ENCODE data around the gene LIMCH1.
"Not testable (repeated sequence)": the region's sequence is repeated elsewhere in the genome, so short reads cannot be mapped to it uniquely, and the experiment has no call there.

The LIMCH1 gene

DNA sequence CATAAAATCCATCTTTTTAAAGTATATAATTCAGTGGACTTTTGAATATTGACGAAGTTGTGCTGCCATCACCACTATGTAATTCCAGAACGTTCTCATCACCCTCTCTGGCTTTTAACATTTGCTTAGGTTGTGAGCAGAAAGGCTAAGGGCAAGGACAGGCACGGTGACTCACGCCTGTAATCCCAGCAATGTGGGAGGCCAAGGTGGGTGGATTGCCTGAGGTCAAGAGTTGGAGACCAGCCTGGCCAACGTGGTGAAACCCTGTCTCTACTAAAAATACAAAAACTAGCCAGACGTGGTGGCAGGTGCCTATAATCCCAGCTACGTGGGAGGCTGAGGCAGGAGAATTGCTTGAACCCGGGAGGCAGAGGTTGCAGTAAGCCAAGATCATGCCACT is 199.5 kb downstream of the LIMCH1 start:
- DNase-seq, result not testable (repeated sequence)

DNA sequence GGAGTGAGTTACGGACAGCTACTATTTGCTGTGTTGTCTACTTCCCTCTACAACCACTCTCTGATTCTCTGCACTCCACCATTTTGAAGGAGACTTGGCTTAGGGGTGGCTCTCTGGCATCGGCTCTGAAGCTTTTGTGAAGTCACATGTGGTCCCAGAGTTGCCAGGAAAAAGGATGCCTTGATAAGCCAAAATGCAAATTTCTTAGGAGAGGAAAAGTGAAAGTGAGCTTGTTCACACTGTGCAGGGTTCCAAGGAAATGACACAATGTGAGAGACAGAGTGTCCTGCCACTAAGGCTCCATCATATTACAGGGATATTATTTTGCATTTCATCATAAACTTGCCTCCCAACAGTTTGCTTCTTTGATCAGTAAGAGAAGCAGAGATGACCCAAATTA is 203.4 kb downstream of the LIMCH1 start:
- DNase-seq, result no peak

DNA sequence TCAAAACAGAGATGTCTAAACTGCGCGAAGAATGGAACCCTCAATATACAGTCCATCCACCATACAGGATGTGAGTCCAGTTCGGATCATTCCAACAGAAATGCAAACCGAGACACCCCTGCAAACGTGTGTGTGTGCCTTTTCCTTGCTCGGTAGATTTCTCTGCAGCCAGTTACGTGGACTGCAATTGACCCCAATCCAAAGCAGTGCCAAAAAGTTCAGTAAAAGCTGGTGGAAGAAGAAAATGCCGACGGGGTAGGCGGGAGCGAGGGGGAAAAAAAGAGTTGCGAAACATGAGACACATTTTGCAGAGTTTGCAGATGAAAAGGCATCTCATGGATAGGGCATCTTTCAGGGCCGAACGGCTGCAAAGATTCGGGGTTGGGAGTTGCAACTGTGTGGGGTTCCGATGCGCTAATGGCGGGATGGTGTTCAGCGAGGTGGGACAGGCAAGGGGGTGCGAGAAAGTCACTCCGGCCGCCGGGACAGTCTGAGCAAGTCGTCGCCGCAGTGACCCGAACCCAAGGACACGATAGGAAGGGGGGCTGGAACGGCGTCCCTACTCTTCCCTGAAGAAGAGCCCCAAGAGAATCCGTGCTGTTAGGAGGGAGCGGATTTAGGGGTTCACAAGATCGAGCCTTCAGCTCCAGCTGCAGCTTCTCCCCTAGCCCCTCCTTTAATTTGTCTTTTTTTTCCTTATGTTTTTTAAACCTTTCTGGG is 206.8 kb downstream of the LIMCH1 start:
- DNase-seq, result no peak

DNA sequence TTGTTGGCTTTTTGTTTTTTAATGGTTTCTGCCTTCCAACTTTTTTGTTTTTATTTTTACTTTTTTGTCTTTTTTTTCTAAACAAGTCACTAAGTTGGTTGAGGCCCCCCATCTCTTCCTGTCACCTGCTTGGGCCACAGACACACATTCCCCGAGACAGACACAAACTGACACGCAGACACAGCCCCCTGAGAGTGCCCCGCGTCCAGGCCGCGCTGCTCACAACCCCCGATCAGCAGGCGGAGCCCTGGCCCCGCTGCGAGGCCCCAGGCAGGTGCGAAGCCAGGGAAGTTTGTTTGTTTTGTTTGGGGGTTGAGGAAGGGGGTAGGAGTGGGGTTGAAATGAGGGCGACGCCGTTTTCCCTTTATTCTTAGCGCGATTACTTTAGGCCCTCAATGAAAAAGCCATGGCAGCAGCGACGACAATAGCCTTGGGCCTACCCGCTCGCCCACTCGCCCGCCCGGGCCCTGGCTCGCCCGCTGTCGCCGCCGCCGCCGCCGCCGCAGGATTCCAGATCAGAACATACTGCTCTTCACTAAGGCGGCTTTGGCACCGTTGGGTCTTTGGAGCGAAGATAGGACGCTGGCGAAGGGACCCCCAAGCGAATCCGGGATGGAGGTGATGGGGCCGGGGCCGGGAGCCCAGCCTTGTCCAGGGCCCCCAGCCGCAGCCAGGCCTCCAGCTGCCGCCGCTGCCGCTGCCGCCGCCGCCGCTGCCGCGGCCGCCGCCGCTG is 207.5 kb downstream of the LIMCH1 start:
- DNase-seq, result peak in 1 of 2 experiments; percentile 11

DNA sequence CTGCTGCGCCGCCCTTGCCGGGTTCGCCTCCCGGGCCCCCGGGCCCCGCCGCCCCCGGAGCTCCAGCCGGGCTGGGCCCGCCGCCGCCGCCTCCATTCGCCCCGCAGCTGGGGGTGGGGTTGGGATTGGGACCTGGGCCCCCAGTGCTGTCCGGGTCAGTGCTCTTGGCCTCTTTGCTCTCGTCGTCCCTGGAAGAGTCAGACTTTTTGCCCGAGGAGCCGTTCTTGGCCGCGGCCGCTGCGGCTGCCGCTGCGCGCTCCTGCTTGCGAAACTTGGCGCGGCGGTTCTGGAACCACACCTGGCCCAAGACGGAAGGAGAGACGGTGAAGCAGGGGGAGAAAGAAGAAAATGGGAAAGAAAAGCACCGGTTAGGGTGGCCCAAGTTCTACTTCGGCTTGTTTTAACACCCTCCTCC is 208.1 kb downstream of the LIMCH1 start:
- DNase-seq, result no peak

DNA sequence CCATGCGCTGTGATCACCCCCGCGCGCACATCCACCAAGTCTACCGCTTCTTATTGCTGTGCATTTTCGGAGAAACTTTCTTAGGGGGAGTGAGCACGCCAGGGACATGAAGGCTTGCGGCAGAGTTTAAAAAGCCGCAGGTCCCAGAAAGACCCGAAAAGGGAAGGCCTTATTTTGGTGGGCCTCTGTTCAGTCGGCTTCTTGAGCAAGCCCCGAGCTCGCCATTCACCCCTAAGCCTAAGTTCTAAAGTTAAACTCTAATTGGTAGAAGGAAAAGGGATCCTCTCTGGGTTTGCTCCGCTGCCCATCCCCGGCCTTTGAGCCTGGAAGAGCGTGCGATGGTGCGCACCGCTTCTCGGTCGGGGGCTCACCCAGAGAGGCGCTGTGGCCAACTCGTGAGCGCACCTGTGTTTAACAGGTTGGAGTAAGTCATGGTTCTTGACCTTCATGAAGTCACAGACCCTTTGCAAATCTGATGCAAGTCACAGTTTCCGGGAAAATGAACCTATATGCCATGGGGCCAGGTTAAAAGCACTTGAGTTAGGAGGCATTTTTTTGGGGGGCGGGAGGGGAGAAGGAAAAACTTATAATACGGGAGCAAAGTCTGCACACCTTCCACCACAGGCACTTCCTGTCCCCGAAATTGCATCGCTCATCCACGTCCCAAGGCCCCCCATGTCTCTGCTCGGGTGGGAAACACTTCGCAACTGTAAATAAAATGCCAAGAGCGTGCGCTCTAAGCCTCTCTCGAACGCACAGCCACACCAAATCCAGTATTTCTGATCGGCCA is 208.7 kb downstream of the LIMCH1 start:
- DNase-seq, result no peak

DNA sequence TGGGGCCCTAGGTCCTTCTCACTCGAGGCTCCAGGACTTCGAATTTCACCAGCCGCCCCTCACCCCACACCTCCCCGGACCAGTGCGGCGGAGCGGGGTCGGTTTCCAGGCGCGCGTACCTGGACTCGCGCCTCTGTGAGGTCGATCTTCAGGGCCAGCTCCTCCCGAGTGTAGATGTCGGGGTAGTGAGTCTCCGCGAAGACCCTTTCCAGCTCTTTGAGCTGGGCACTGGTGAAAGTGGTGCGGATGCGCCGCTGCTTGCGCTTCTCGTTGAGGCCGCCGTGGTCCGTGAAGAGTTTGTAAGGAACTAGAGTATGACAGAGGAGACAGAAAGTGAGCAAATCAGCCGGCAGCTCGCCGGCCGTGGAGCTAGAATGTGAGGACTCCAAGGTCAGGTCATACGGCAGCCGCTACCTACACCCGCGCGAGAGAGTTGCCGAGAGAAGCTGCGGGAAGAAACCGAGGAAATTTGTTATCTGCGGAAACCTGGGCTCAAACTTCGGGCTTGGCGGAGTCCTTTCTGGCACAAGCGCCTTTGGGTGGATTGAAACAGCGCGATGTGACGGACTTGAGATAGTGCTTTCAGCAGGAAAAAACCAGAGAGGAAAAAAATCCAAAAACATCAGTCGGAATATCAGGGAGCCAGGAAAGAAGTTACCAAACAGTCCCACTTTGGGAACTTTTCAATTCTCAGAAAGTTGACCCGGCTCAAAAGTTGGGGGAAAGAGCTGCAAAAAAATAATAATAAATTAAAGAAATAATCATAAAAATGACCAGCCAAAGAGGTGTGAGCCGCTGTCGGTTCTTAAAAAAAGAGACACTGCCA is 209.5 kb downstream of the LIMCH1 start:
- peak in 1 of 2 experiments; percentile 15 for DNase-seq

DNA sequence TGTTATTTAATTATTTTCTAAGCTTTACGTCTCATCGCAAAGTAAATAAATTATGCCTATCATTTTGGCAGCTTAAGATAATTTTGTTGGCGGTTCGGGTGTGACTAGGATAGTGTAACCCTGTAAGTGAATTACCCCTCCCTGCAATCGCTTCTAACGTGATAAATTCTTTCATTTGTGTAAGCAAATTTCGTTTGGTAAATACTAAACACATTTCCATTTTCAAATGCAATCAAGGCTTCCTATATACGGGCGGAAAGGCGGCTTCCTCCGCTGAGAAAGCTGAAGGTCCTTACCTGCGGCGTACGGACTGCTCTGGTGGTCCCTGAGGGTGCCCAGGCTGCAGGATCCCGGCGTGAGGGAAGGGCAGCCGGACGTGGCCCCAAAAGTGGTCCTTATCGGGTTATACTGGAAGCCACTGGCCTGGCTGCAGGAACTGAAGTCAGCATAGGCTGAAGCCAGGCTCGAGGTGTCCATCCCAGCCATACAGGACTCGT is 210.2 kb downstream of the LIMCH1 start:
- DNase-seq, result no peak

DNA sequence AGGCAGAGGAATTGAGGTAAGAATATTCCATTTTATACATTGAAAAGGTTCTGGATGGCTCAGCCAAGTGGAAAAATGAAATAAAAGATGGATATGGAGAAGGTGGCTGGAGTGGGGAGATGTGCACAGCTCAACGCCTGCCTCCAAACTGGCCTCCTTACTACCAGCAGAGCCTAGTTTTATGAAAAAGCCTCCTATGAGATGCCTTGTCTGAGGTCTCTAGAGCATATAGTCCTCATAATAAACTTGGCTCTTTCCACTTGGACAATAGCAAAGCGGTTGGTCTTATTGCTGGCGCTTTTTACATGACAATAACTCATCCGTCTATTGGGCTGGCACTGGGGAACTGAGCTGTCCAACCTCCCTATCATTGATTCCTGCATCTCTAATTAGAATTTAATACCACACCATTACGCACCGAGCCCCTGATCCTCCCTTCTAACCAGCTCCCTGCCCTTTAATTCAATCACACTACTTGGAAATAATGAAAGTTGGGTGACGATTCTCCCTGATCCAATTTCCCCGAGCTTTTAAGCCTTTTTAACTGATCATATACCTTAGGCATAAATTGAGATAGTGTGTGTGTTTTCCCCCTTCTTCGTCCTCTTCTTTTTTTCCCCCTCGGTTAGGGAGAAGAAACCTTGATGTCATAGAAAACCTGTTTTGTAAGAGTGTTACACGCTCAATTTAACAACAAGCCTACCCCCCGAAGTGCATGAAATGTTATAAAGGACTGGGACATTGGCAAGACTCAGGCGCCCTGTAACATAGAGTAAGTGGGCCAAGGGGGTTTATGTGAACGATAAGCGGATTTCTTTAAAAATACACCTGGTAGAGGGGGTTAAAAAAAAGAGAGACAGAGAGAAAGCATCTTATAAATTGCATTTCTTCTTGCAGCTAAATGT is 210.9 kb downstream of the LIMCH1 start, which contains the start of gene PHOX2B:
Gene PHOX2B (minus strand): TSS at position 155 of the 905 bp plus-strand sequence. CDS start 115 bp downstream, at position 40.
- no peak for DNase-seq

DNA sequence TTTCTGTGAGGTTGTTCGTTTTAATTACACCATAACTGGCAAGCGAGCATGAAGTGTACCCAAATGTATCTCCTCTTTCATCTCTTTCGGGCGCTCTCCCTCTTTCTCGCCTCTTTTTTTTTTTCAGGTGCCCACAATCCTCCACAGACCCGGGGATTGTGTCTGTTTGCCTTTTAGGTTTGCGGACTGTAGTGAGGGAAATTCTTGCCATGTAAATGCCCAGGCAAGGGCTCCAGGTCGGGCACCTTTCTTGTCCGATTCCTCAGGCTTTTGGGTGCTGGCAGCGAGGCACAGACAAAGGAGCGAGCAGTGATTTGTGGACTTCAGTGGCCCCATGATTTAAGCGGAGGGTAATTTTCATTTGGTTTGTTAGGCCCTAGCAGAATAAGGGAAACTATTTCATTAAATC is 211.7 kb downstream of the LIMCH1 start:
- peak in 1 of 2 experiments; percentile 30 for DNase-seq
